HG02973 (cell line): Measurements from ENCODE around the gene CEACAM18.
"Not testable (repeated sequence)": the region's sequence is repeated elsewhere in the genome, so short reads cannot be mapped to it uniquely, and the experiment has no call there.

Experiments
- ATAC-seq: cut with Tn5 transposase; IDR thresholded peaks from one replicate; pipeline ENCODE4 v1.9.1; 2021; ENCODE audit warnings: moderate library complexity; ENCODE audit not compliant: unreplicated experiment

The CEACAM18 gene

DNA sequence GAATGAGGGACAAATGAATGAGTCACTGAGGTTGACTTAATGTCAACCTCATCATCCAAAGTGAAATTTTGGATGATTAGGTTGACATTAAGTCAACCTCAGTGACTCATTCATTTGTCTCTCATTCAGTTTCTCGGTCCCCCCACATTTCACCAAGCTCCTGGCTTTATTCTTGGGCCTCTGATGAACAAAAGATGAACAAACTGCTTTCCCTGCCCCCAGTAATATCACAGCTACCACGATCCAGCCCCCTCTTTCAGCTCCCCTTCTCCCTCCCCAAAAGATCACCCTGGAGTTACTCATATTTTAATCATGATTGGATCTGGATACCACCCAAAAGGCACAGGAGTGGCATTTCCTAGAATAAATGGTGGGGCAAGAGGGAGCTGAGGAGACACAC, 10.8 kb downstream of the CEACAM18 start:
- ATAC-seq: no peak

DNA sequence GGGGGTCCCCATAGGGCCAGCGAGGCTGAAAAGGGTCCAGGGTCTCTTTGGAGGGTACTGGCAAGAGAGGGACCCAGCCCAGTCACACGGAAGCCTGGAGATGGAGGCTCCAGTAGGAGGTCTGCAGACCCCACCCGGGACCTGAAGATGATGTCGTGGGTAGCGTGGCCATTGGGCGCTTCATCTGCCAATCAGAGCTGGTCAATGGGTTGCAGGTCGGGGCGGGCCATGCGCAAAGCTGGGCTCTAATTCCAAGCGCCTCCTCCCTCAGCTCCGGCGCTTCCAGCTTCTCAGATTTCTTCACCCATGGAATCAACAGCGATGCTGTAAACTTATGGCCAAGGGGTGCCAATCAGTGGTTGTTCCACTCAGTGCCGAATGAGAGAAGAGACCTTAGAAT, 12.3 kb downstream of the CEACAM18 start:
- ATAC-seq: no peak

DNA sequence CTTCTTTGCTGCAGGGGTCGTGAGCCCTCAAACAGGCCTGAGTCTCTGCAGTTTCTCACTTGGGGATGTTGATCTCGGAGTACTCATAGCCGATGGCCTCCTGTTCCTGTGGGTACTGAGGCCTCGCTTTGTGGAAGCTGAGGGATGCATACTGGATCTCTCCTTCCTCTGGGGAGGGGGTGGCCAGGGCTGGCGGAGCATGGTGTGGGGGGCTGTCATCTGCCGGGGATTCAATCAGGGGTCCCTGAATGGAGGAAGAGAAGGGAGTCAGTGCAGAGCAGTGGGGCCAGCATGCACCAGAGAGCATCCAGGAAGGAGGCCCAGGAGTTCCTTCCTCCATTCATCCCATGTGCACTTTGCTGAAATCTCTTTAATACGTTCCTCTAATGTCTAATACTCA, 13.2 kb downstream of the CEACAM18 start:
- ATAC-seq: no peak

DNA sequence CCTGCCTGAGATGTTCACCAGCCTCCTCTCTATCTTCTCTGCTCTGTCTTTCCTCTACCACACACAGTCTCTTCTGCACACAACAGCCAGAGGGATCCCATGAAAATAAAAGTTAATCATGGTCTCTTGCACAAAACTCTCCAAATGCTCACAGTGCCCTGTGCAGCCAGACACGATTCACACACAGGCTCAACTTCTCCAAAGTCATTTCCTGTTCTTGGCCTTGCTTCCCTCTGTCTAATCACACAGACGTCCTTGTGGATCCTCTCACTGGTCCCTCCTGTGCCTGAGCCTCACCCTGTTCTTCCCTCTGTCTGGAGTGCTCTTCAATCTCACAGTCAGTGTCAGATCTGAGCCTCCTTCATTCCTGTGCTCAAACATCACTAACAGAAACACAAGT, 15.4 kb downstream of the CEACAM18 start:
- no peak for ATAC-seq

DNA sequence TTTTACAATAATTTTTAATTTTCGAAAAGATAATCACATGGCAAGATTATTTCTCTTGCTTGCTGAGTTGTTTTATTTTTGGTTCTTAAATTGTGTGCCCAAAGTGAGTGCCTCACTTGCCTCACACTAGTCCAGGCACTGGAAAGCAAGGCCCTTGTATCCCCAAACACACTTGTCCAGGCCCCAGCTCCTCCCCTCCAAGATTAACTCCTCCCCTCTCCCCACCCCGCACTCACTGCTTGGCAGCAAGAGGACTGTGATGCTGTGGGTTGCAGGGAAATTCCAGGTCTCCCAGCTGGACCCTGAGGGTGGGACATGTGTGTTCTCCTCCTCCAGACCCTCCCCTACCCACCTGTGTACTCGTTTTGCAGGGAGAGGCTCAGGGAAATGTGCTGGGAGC, 19.3 kb downstream of the CEACAM18 start:
- no peak for ATAC-seq

DNA sequence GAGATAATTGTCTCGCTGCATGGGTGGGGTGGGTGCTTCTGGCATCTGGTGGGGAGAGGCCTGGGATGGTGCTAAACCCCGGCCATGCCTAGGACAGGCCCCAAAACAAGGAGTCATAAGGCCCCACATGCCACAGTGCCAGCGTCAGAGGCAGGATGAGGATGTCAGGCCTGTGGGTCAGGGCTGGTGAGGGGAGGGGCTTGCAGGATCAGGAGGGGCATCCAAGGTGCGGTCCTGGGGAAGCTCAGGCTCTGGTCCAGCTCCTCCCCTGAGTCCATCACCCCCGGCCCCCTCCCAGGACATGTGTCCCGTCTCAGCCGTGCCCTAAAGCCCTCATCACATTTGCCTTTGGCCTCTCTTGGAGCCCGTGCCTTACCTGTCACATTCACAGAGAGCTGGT, 22.6 kb downstream of the CEACAM18 start:
- ATAC-seq: not testable (repeated sequence)

DNA sequence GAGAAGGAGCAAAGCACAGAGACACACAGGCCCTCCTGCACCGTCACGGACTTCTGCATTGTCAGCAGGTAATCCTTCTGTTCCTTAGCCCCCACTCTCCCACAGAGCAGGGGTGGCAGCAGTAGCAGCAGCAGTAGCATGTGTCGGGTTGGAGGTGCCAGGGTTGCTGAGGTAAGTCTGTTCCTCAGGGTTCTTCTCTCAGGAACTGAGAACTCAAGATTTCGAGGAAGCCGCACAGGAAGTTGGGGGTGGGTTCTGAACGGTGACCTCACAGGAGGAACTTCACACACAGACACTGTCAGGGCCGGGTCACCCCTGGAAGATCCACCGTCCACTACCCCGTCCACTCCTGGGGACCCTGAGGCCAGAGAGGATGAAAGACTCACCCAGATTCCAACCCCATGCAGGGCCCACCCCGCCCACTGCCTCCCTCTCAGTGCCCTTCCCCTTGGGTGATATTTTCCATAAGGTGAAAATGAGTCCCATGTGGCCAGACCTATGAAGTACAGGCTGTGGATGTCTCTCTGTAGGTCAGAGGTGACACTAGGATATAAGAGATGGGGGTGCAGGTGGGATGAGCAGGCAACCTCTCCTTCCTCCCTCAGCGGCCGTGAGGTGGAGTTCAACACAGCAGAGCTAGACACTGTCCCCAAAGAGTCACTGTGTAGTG, 23.4 kb downstream of the CEACAM18 start, which contains the start of gene SIGLEC12:
TSS of gene SIGLEC12 (minus strand) at position 207 of the 670 bp plus-strand sequence. CDS start at position 140, 67 bp downstream.
- ATAC-seq: no peak

DNA sequence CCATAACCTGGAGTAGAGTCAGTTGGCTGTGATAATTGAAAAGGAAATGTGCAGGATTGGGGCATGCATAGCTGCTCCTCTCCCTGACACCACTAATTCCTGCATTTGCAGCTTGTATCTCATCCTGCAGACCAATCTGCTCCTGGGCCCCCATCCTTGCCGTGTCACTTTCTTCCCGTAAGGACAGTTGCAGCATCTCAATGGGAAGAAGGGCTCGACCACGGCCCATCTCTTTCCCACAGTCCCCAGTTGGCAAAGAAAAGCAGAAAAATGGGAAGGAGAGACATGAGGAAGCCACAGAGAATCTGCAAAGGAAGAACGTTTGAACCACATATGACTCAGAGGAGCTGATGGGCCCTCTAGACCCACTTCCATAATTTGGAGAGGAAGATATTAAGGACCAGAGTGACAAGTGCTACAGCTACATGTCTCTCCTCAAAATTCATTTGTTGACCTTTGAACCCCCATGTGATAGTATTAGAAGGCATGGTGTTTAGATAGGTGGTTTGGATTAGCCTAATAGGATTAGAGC, 25.0 kb downstream of the CEACAM18 start:
- no peak for ATAC-seq

DNA sequence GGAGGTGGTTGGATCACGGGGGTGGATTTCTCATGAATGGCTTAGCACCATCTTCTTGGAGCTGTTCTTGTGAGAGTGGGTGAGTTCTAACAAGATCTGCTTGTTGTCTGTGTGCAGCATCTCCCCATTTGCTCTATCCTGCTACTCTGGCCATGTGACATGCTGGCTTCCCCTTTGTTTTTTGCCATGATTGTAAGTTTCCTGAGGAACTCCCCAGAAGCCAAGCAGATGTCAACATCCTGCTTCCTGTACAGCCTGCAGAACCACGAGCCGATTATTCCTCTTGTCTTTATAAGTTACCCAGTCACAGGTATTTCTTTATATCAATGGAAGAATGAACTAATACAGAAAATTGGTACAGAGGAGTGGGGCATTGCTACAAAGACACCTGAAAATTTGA, 25.6 kb downstream of the CEACAM18 start:
- ATAC-seq: no peak

DNA sequence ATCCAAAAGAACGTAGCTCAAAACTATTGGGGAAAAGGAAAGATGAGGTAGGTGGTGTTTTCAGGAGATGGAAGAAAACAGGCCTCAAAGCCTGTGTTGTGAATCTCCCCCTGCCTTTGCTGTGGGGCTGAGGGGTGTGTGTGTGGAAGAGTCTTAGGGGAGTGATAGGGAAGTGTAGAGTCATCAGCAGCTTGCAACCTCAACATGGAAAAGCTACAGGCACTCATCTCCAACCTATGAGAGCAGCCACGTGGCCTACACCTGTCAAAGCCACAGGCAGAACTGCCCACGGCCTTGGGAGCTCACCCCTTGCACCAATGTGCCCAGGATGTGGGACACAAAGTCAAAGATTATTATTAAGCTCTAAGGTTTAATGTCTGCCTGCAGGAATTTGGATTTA, 27.6 kb downstream of the CEACAM18 start:
- ATAC-seq: no peak

DNA sequence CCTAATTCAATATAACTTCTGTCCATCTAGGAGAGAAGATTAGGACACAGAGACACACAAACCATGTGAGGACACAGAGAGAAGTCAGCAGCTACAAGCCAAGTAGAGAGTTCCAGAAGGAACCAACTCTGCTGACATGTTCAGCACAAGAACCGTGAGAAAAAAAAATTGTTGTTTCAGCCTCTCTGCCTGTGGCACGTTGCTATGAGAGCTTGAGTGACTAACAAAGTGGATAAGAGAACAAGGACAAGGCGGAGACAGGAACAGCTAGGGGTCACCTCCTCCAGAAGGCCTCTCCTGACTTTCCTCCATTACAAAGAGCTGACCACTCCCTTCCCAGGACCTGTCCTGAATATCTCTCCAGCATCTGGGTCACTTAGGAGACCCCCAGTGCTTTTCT, 28.9 kb downstream of the CEACAM18 start:
- ATAC-seq: no peak

DNA sequence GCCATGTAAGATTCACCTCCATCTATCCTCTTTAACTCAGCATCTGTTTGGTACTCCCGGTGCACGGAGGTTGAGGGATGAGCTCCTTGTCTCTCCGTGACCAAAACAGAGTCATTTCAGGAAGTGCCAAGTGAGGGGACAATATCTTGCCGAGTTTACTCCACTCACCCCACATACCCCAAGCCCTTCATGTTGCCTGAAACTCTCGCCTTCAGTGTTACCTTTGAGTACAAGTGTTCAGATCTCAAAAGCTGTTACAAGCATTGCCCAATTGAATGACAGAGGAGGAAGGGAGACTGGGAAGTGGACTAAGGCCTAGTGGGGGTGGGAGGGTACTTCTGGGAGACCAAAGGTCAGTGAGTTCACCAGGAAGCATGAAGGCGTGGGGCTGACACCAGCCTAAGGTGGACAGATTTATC, 29.3 kb downstream of the CEACAM18 start:
- no peak for ATAC-seq

DNA sequence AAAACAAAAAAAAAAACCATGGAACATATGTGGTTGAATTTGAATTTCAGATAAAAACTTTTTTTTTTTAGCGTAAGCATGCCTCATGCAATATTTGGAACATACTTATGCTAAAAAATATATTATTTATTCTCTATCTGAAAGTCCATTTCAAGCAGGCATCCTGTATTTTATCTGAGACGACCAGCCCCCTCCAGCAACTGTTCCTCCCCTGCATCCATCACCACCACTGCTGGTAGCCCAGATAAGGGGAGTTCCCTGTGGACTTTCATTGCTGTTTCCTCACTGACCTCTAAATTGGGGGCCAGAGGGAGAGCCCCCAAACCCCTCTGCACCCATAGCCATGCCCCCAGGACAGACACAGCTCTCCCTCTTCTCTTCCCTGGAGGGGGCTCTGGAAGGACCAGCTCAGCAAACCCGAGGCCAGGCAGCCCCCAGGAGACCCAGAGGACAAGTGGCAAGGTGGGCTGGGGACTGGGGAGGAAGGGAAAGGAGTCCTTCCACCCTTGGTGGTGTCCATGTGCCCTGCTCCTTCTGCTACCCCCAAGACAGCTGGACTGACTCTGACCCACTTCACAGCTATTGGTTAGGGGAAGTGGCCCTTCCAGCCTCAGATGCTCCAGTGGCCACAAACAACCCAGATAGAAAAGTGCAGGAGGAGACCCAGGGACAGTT, 29.9 kb downstream of the CEACAM18 start:
- no peak for ATAC-seq

DNA sequence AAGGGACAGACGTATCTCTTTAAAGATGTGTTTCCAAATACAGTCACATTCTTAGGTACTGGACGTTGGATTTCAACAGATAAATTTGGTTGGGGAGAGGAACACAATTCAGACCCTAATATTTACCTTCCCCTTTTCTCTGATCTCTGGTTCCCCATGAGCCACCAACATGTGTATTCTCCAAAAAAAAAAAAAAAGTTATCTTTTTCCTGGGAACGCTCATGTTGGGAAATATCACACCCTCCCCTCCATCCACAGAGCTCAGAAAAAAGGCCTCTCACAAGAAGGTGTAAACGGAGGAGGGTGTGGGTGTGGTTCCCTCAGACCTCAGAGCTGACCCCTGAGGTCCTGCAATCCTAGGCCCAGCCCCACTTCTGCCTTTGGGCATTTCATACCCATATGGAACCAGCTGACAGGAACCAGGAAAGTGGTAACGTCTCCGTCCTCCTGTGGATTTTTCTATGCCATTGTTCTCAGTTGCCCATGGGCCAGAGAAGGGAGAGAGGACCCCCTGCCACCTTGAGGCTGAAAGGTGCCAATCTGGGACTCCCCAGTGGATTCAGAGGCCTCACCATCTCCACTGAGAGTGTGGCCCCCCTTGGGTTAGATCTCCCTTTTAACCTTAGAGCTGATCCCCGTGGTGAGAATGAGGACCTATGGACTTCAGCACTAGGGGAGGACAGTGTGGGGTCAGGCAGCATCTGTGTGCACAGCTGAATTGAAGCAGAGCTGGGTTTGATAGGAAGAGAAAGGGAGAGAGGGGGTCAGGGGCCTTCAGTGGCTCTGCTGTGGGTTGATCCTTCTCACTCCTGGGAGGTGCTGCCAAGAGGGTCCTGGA, 31.7 kb downstream of the CEACAM18 start:
- no peak for ATAC-seq

DNA sequence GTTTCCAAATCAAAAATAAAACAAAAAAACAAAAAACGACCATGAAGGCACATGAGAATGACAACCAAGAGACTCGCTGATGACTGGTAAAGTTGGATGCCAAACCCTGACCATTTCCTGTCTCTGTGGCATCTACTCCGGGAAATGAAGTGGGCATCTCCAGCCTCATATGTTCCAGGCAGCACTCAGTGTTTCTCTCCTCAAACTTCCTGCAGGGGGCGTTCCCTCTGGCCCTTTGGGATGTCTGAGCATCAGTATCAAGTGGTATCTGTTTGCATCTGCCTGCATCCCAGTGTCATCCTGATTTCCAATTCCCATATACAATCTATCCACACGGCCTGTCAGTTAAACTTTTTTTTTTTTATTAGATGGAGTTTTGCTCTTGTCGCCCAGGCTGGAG, 33.0 kb downstream of the CEACAM18 start:
- ATAC-seq: no peak

DNA sequence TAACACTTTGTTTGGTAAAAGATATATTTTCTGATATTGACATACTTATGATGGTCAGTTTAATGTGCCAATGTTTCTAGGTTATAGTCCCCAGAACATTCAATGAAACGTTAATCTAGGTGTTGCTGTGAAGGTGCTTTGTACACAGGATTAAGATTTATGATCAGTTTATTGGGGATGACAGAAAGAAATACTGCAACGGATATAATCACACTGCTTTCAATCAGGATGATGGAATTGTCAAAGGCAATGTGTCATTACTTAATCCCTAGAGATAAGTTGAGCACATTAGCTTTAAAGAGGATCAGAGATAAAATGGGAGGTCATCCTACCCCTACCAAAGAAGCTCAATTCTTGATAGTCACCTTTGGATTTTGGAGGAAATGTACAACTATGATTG, 35.6 kb downstream of the CEACAM18 start:
- ATAC-seq: no peak

DNA sequence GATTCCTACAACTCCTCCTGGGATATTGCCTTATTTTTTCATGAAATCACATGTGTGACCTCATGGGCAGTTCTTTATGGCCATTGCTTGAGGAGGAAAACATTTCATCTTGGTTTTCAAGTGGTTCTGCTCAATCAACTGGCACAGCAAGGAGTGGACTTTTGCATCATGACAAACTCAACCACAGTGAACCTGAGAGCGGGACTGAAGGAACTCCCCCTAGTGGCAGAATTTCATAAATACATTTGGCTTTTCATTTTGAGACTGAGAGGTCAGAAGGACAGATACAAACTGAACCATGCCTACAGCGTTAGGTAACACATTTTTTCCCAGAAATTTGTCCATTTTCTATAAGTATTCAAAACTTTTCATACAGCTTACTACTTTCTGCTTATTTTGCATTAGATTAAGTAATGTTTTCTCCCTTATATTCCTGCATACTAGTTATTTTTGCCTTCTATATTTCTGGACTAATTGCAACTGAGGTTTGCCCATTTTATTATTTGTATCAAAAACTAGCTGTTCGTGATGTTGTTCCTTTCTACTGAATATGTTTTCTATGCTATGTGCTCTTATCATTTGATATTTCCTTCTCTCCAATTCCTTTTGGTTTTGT, 36.6 kb downstream of the CEACAM18 start:
- no peak for ATAC-seq

DNA sequence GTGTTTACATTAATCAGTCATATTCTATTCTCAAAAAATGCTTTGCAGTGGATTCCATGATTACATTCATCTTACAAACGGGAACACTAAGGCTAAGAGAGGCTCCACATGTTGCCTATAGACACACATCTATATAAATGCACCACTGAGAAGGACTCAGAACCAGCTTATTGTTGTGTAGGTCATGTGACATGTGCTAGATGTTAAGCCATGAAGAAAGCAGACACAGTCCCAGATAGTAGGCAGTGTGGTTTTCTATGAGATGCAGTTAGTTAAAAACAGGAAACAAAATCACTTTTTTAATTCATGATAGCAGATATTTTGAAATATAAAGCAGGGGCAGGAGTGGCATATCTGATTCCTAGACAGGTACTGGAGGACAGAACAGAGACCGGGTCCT, 42.4 kb downstream of the CEACAM18 start:
- ATAC-seq: no peak

DNA sequence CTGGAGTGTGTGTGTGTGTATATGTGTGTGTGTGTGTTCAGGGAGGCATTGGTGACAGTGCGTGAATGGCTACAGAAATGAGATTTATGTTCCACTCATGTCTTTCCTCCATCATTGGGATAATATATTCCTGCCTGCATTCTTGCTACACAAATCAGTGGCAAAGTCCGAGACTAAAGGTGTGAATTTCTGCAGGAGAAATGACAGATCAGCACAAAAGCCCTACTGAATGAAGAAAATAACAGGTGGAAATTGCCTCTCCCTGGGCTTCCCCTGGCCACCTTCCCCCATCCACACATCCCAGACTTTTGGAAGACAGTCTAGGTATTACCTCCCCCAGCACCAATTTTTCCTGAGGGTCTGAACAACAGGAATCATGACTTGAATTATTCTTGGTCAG, 43.0 kb downstream of the CEACAM18 start:
- ATAC-seq: no peak

DNA sequence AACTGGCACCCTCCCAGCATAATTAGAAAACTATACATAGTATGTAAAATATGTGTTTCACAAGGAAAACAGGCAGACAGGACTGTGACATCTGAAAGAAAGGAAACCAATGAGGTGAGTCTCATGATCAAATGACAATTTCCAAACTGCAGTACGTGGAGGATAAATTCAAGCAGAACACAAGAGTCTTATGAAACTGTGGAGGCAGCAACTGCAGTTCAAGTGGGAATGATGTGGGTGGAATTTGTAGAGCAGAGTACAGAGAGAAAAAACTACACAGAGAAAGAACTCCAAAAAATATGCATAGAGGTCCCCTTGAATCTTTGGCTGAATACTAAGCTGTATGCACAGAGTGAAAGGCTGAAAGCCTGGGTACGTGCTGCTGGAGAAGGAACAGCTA, 43.4 kb downstream of the CEACAM18 start:
- no peak for ATAC-seq

DNA sequence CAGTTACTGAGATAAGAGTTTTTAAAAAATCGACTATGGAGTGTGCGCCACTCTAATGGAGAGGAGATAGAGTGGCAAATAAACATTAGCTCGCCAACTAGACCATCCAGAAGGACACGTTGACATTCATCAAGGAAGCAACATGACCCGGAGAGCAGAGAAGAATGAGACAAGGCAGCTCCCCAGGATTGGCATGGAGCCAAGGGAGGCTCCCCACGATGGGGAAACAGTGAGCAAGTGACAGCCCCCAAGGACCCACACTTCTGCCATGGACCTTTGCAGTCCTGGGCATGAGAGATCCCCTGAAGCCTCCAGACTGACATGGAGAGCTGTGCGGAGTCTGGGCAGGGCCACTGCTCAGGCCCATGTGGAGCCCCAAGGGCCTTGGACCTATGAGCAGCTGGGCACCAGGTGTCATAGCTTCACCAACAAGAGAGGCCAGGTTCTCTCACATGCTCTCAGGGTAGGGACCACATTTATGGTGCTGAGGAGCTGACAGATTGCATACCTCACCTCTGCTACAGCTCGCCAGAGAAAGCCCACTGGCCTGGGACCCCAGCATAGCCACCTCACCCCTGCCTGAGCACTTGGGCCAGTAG, 46.4 kb downstream of the CEACAM18 start:
- no peak for ATAC-seq
